HG03565 (cell line): ENCODE data around the gene SDS.

Experiments
- ATAC-seq: cut with Tn5 transposase; IDR thresholded peaks from one replicate; pipeline ENCODE4 v1.9.1; 2021; ENCODE audit warnings: mild to moderate bottlenecking, moderate library complexity; ENCODE audit not compliant: unreplicated experiment

Gene SDS

GRCh38 chr12:113427882-113428281 lies 24.2 kb upstream of the SDS start:
- ATAC-seq: no peak

GRCh38 chr12:113425960-113426453 lies 22.3 kb upstream of the SDS start:
- ATAC-seq: no peak

GRCh38 chr12:113424915-113425823 lies 21.5 kb upstream of the SDS start:
- ATAC-seq: no peak

GRCh38 chr12:113424456-113424855 lies 20.8 kb upstream of the SDS start:
- no peak for ATAC-seq

- no peak for ATAC-seq
Observed at GRCh38 chr12:113422886-113423669, 19.4 kb upstream of the SDS start.

GRCh38 chr12:113422030-113422885 lies 18.6 kb upstream of the SDS start, which contains the start of gene SDSL:
Gene SDSL (plus strand): TSS chr12:113422380. CDS start chr12:113427983, 5,603 bp downstream.
- ATAC-seq: peak; percentile 72

GRCh38 chr12:113420996-113421595 lies 17.4 kb upstream of the SDS start:
- no peak for ATAC-seq

GRCh38 chr12:113418213-113418879 lies 14.7 kb upstream of the SDS start:
- no peak for ATAC-seq

- ATAC-seq: no peak
Observed at GRCh38 chr12:113416091-113416754, 12.5 kb upstream of the SDS start.

- no peak for ATAC-seq
Observed at GRCh38 chr12:113414519-113415038, 10.9 kb upstream of the SDS start.

- no peak for ATAC-seq
Observed at GRCh38 chr12:113413488-113413939, 9.8 kb upstream of the SDS start.

- ATAC-seq: no peak
Observed at GRCh38 chr12:113409462-113410124, 5.9 kb upstream of the SDS start.

GRCh38 chr12:113408756-113409298 lies 5.1 kb upstream of the SDS start:
- ATAC-seq: no peak

GRCh38 chr12:113407931-113408600 lies 4.4 kb upstream of the SDS start:
- no peak for ATAC-seq

GRCh38 chr12:113405694-113406093 lies 2.0 kb upstream of the SDS start:
- no peak for ATAC-seq

GRCh38 chr12:113402586-113403260 lies 964 bp downstream of the SDS start:
- ATAC-seq: no peak
